IMR-90 (cell line): ENCODE results near the gene GBP7. TPM values are rescaled to one million over a fixed set of nuclear protein-coding genes. Genes with fewer than 3 reads are reported as not detected.

Source experiments
- ATAC-seq: fragments of 200-7000 bp; cut with Tn5 transposase; 2 replicates; pipeline ENCODE4 v1.9.1; 2020; ENCODE audit warnings: low read depth, mild to moderate bottlenecking, moderate library complexity
- BruUV-seq: library from RNA; stranded (reverse); fragments of 400-500 nt; replicated peaks from 2 replicates; lab custom pipeline; 2021; lab: Mats Ljungman, UMichigan
- CTCF ChIA-PET: fragments of 300-600 bp; formaldehyde crosslinking; extraction: SDS; loops from one replicate; lab custom pipeline; 2021; ENCODE audit warnings: antibody characterized with exemption; lab: Yijun Ruan, JAX
- POLR2A ChIA-PET: fragments of 300-600 bp; sonication (Branson Sonifier 250); formaldehyde crosslinking; loops from one replicate; lab custom pipeline; 2022; ENCODE audit warnings: antibody characterized with exemption; ENCODE audit not compliant: unreplicated experiment; lab: Charles Lee
- DNase-seq: peaks from one replicate; pipeline ENCODE4 v3.0.0; 2013
- H2AFZ ChIP-seq: replicated peaks from 2 replicates; pipeline ENCODE3; 2013; ENCODE audit warnings: low read length, mild to moderate bottlenecking; ENCODE audit not compliant: poor library complexity
- H2AK5ac ChIP-seq: 2 replicates; pipeline ENCODE4 v1.6.1; 2013; ENCODE audit warnings: low read depth, low read length, inconsistent platforms
- H2AK9ac ChIP-seq: replicated peaks from 2 replicates; pipeline ENCODE3; 2013; ENCODE audit warnings: mild to moderate bottlenecking, low read depth, low read length, moderate library complexity; ENCODE audit not compliant: poor library complexity
- H2BK120ac ChIP-seq: 2 replicates; pipeline ENCODE4 v1.6.1; 2013; ENCODE audit warnings: low read depth, low read length, inconsistent platforms
- H2BK15ac ChIP-seq: 3 replicates; pipeline ENCODE4 v1.6.1; 2013; ENCODE audit warnings: low read depth, low read length, inconsistent platforms
- H2BK20ac ChIP-seq: 2 replicates; pipeline ENCODE4 v1.6.1; 2013; ENCODE audit warnings: low read depth, mild to moderate bottlenecking, inconsistent platforms, low read length, moderate library complexity
- H2BK5ac ChIP-seq: 2 replicates; pipeline ENCODE4 v1.6.1; 2013; ENCODE audit warnings: mild to moderate bottlenecking, low read depth, low read length, inconsistent platforms; ENCODE audit not compliant: poor library complexity, severe bottlenecking
- H3K14ac ChIP-seq: replicated peaks from 2 replicates; pipeline ENCODE4 v1.6.1; 2013; ENCODE audit warnings: low read depth, low read length, inconsistent platforms
- H3K18ac ChIP-seq: 2 replicates; pipeline ENCODE4 v1.6.1; 2013; ENCODE audit warnings: low read depth, low read length, control low read depth
- H3K23ac ChIP-seq: 2 replicates; pipeline ENCODE4 v1.6.1; 2013; ENCODE audit warnings: low read depth, low read length, inconsistent platforms
- H3K27ac ChIP-seq: 2 replicates; pipeline ENCODE4 v1.5.1; 2013; ENCODE audit warnings: mild to moderate bottlenecking, control low read depth, low read length; ENCODE audit not compliant: insufficient read depth
- H3K27me3 ChIP-seq: 2 replicates; pipeline ENCODE4 v1.6.1; 2013; ENCODE audit warnings: low read length; ENCODE audit not compliant: control insufficient read depth, insufficient read depth
- H3K36me3 ChIP-seq: 2 replicates; pipeline ENCODE4 v1.6.1; 2013; ENCODE audit warnings: low read length, mixed read lengths; ENCODE audit not compliant: control insufficient read depth, insufficient read depth
- H3K4ac ChIP-seq: 2 replicates; pipeline ENCODE4 v1.6.1; 2013; ENCODE audit warnings: low read depth, low read length, inconsistent platforms
- H3K4me1 ChIP-seq: 2 replicates; pipeline ENCODE4 v1.6.1; 2013; ENCODE audit warnings: low read length, mixed read lengths; ENCODE audit not compliant: control insufficient read depth, insufficient read depth
- H3K4me2 ChIP-seq: 2 replicates; pipeline ENCODE4 v1.6.1; 2013; ENCODE audit warnings: low read depth, mild to moderate bottlenecking, control low read depth, low read length, moderate library complexity
- H3K4me3 ChIP-seq: 2 replicates; pipeline ENCODE4 v1.5.1; 2013; ENCODE audit warnings: low read depth, mild to moderate bottlenecking, control low read depth, low read length, moderate library complexity; ENCODE audit not compliant: insufficient read depth
- H3K56ac ChIP-seq: 2 replicates; pipeline ENCODE4 v1.6.1; 2013; ENCODE audit warnings: low read length, inconsistent platforms; ENCODE audit not compliant: insufficient read depth; ENCODE audit errors: extremely low read depth
- H3K79me1 ChIP-seq, 2 experiments: 2 replicates each; pipeline ENCODE4 v1.6.1; 2013; ENCODE audit warnings: low read length in 2 of 2, inconsistent platforms in 1 of 2, low read depth in 1 of 2
- H3K9ac ChIP-seq: 2 replicates; pipeline ENCODE4 v1.6.1; 2013; ENCODE audit warnings: low read depth, low read length, control low read depth
- H3K9me1 ChIP-seq: 2 replicates; pipeline ENCODE4 v1.6.1; 2013; ENCODE audit warnings: low read length, inconsistent platforms; ENCODE audit not compliant: insufficient read depth
- H3K9me3 ChIP-seq: 2 replicates; pipeline ENCODE4 v1.6.1; 2013; ENCODE audit warnings: low read length; ENCODE audit not compliant: control insufficient read depth, insufficient read depth
- H4K20me1 ChIP-seq: 2 replicates; pipeline ENCODE4 v1.6.1; 2013; ENCODE audit warnings: low read length, inconsistent platforms; ENCODE audit not compliant: insufficient read depth
- H4K5ac ChIP-seq: 2 replicates; pipeline ENCODE4 v1.6.1; 2013; ENCODE audit warnings: mild to moderate bottlenecking, low read depth, low read length, control low read depth
- H4K8ac ChIP-seq, 2 experiments: 2 replicates each; pipeline ENCODE4 v1.6.1; 2013; ENCODE audit warnings: low read depth in 2 of 2, low read length in 2 of 2, control low read depth in 1 of 2, inconsistent platforms in 1 of 2
- H4K91ac ChIP-seq: 2 replicates; pipeline ENCODE4 v1.6.1; 2013; ENCODE audit warnings: low read depth, low read length, inconsistent platforms; ENCODE audit not compliant: insufficient read depth
- CEBPB ChIP-seq: IDR thresholded peaks from 2 replicates; pipeline ENCODE4 v1.6.1; 2012; ENCODE audit warnings: low read depth, low read length, improper control_type of control experiment
- CHD1 ChIP-seq: IDR thresholded peaks from 2 replicates; pipeline ENCODE4 v1.6.1; 2012; ENCODE audit warnings: low read depth, low read length, improper control_type of control experiment
- CTCF ChIP-seq: conservative IDR thresholded peaks from 2 replicates; pipeline ENCODE4 v1.5.1; 2012; ENCODE audit warnings: mild to moderate bottlenecking, low read depth, low read length, improper control_type of control experiment
- ELK1 ChIP-seq: fragments of 150-350 bp; IDR thresholded peaks from 2 replicates; pipeline ENCODE4 v1.6.1; 2016; ENCODE audit warnings: low read depth, mild to moderate bottlenecking, low read length, moderate library complexity, borderline replicate concordance
- FOS ChIP-seq: fragments of 150-350 bp; IDR thresholded peaks from 2 replicates; pipeline ENCODE4 v1.6.1; 2016; ENCODE audit warnings: low read depth, low read length
- MAFK ChIP-seq: IDR thresholded peaks from 2 replicates; pipeline ENCODE4 v1.6.1; 2012; ENCODE audit warnings: low read depth, low read length, improper control_type of control experiment
- MAZ ChIP-seq: IDR thresholded peaks from 2 replicates; pipeline ENCODE4 v1.6.1; 2012; ENCODE audit warnings: low read depth, mild to moderate bottlenecking, low read length, improper control_type of control experiment, moderate library complexity, borderline replicate concordance
- MXI1 ChIP-seq: IDR thresholded peaks from 2 replicates; pipeline ENCODE4 v1.6.1; 2012; ENCODE audit warnings: low read depth, mild to moderate bottlenecking, low read length, moderate library complexity, borderline replicate concordance
- NFE2L2 ChIP-seq: fragments of 150-350 bp; IDR thresholded peaks from 2 replicates; pipeline ENCODE4 v1.6.1; 2016; ENCODE audit warnings: low read depth, mild to moderate bottlenecking, low read length
- POLR2A ChIP-seq: IDR thresholded peaks from 2 replicates; pipeline ENCODE4 v1.6.1; 2012; ENCODE audit warnings: mild to moderate bottlenecking, low read depth, low read length
- RCOR1 ChIP-seq: IDR thresholded peaks from 2 replicates; pipeline ENCODE4 v1.6.1; 2012; ENCODE audit warnings: mild to moderate bottlenecking, low read length, improper control_type of control experiment; ENCODE audit not compliant: insufficient replicate concordance
- RFX5 ChIP-seq: IDR thresholded peaks from 2 replicates; pipeline ENCODE4 v1.8.0; 2012; ENCODE audit warnings: low read depth, mild to moderate bottlenecking, low read length, moderate library complexity
- SMC3 ChIP-seq: fragments of 150-350 bp; IDR thresholded peaks from 2 replicates; pipeline ENCODE4 v1.6.1; 2016; ENCODE audit warnings: low read depth, mild to moderate bottlenecking, antibody characterized with exemption, low read length, moderate library complexity
- USF2 ChIP-seq: fragments of 150-350 bp; IDR thresholded peaks from 2 replicates; pipeline ENCODE4 v1.6.1; 2017; ENCODE audit warnings: mild to moderate bottlenecking, antibody characterized with exemption, low read length, low read depth
- WGBS, 2 experiments: methylation state at CpG; one replicate each; pipeline versions ENCODE4 v1.1.5 to v1.1.7; 2013; ENCODE audit warnings: missing lambda C conversion rate in 2 of 2; ENCODE audit not compliant: insufficient read length in 1 of 2; ENCODE audit errors: extremely low coverage in 2 of 2; 5-methylcytosine and 5-hydroxymethylcytosine counted together
- dilution Hi-C: fragments of 300-500 bp; cut with HindIII; formaldehyde crosslinking; loops from one replicate; pipeline ENCODE4 v1.14.3; 2018; ENCODE audit warnings: low sequenced_read_pairs; ENCODE audit not compliant: unreplicated experiment
- in situ Hi-C: fragments of 300-500 bp; cut with MboI; formaldehyde crosslinking; loops from 3 replicates; pipeline ENCODE4 v1.14.3; 2019; ENCODE audit warnings: low sequenced_read_pairs, inconsistent platforms, mixed read lengths
- intact Hi-C: fragments of 100-400 bp; cut with micrococcal nuclease; formaldehyde crosslinking; loops from 2 replicates; pipeline ENCODE4 v1.10.0; 2022
- polyA plus RNA-seq, 3 experiments: library from polyadenylated mRNA; depleted of rRNA; stranded (reverse); fragments of >200 nt; gene quantifications; 2 replicates each; pipeline ENCODE4 v1.2.3, GENCODE V29; 2012; ENCODE audit warnings: low replicate concordance in 1 of 3
- total RNA-seq: library from RNA; depleted of rRNA; stranded (reverse); fragments of >200 nt; gene quantifications from 2 replicates; pipeline ENCODE4 v1.2.3, GENCODE V29; 2012

GBP7 gene
- total and polyA plus RNA-seq, 2 of the 4 experiments (the other 2 are of a cell fraction), result not detected

- Histone ChIP-seq H3K36me3 (peaks cover 4% of the 10 kb centered on the region; the same call in 1 of the 2 replicates), H2BK5ac (peak within 1 kb of the TSS; percentile 66), H3K23ac (peak within 1 kb of the TSS; percentile 44; the same call in 1 of the 2 replicates), H3K18ac (peak within 1 kb of the TSS; percentile 91), H3K4me3 (peak within 1 kb of the TSS; percentile 30), H4K8ac (peak within 1 kb of the TSS in 1 of 2 experiments; percentile 87; a peak in 2 of 4 replicates), H3K27me3 (no peaks in the 10 kb centered on the region), H3K79me1 (no peaks in the 10 kb centered on the region), H3K14ac (peak within 1 kb of the TSS; percentile 89), H3K56ac (peak within 1 kb of the TSS; percentile 39; the same call in 1 of the 2 replicates), H3K4me1 (peaks cover 4% of the 10 kb centered on the region), H4K91ac (peak within 1 kb of the TSS; percentile 58), H2AFZ (peak within 1 kb of the TSS; percentile 84), H3K9ac (peak within 1 kb of the TSS; percentile 39), H3K9me3 (no peaks in the 10 kb centered on the region), H2AK9ac (no peak within 1 kb of the TSS), H4K5ac (peak within 1 kb of the TSS; percentile 91), H4K20me1 (no peaks in the 10 kb centered on the region), H3K27ac (peak within 1 kb of the TSS; percentile 95), H2BK15ac (peak within 1 kb of the TSS; percentile 84; the same call in 2 of the 3 replicates), H3K4ac (peak within 1 kb of the TSS; percentile 72), H2AK5ac (peak within 1 kb of the TSS; percentile 91), H2BK20ac (peak within 1 kb of the TSS; percentile 60), H3K9me1 (no peaks in the 10 kb centered on the region), H3K4me2 (peak within 1 kb of the TSS; percentile 89), H2BK120ac (peak within 1 kb of the TSS; percentile 90)
- in situ Hi-C loops (no loop called here), dilution Hi-C loops (no loop called here), intact Hi-C loops (no loop called here)
- ChIA-PET POLR2A (interaction anchor here (1.2 kb wide), 1 partner anchor 61 kb away, joined by 3 read pairs; the partner anchor contains the start of gene GBP1), CTCF (no interaction called here)
- no peak for TF ChIP-seq CHD1
- no peak for TF ChIP-seq MXI1
- TF ChIP-seq POLR2A, result no peak
- no peak for TF ChIP-seq CTCF
- peak; percentile 67; the same call in 1 of the 2 replicates for TF ChIP-seq FOS
- TF ChIP-seq MAZ, result no peak
- no peak for TF ChIP-seq RFX5
- peak; percentile 81 for TF ChIP-seq CEBPB
- TF ChIP-seq USF2, result no peak
- no peak for TF ChIP-seq MAFK
- no peak for TF ChIP-seq NFE2L2
- no peak for TF ChIP-seq SMC3
- TF ChIP-seq RCOR1, result no peak
- no peak for TF ChIP-seq ELK1
- BruUV-seq, result no TSS peak
- WGBS, 2 experiments, result no CpG with 5 or more reads among the region's 6 CpGs
- DNase-seq (peak; percentile 85), ATAC-seq (peak; percentile 90)
Observed at GRCh38 chr1:89125913-89126580, 49.8 kb downstream of the GBP7 start, which contains the start of gene GBP2. TSS of gene GBP2 (minus strand) at chr1:89126114. CDS start at chr1:89121966, 4,148 bp downstream.
